ENCODE data around the gene PAM16. TPM values are rescaled to one million over a fixed set of nuclear protein-coding genes. Genes with fewer than 3 reads are reported as not detected.

The PAM16 gene
- total and polyA plus RNA-seq, 2 of the 8 experiments (the other 6 are each of a cell fraction or from before 2014, with no cell fraction given) = 78.3 to 198 TPM

DNA sequence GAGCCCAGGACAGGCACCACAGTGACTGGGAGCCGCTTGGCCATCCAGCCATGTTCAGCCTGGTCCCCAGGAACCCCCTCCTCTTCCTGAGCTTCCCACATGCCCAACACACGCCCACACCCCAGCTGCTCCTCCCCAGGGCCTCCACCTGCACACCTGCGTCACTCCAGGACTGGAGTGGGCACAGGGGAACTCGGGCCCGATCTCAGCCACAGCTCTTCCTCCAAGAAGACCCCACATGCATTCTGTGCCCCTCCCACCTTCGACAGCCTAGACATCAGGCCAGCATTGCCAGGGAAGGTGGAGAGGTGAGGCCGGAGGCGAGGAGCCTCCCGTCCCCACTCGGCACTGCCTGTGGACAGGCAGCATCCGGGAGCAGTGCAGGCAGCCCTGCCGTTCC lies 14.5 kb upstream of the PAM16 start (continued):
- TF ChIP-seq, protein P1, sequence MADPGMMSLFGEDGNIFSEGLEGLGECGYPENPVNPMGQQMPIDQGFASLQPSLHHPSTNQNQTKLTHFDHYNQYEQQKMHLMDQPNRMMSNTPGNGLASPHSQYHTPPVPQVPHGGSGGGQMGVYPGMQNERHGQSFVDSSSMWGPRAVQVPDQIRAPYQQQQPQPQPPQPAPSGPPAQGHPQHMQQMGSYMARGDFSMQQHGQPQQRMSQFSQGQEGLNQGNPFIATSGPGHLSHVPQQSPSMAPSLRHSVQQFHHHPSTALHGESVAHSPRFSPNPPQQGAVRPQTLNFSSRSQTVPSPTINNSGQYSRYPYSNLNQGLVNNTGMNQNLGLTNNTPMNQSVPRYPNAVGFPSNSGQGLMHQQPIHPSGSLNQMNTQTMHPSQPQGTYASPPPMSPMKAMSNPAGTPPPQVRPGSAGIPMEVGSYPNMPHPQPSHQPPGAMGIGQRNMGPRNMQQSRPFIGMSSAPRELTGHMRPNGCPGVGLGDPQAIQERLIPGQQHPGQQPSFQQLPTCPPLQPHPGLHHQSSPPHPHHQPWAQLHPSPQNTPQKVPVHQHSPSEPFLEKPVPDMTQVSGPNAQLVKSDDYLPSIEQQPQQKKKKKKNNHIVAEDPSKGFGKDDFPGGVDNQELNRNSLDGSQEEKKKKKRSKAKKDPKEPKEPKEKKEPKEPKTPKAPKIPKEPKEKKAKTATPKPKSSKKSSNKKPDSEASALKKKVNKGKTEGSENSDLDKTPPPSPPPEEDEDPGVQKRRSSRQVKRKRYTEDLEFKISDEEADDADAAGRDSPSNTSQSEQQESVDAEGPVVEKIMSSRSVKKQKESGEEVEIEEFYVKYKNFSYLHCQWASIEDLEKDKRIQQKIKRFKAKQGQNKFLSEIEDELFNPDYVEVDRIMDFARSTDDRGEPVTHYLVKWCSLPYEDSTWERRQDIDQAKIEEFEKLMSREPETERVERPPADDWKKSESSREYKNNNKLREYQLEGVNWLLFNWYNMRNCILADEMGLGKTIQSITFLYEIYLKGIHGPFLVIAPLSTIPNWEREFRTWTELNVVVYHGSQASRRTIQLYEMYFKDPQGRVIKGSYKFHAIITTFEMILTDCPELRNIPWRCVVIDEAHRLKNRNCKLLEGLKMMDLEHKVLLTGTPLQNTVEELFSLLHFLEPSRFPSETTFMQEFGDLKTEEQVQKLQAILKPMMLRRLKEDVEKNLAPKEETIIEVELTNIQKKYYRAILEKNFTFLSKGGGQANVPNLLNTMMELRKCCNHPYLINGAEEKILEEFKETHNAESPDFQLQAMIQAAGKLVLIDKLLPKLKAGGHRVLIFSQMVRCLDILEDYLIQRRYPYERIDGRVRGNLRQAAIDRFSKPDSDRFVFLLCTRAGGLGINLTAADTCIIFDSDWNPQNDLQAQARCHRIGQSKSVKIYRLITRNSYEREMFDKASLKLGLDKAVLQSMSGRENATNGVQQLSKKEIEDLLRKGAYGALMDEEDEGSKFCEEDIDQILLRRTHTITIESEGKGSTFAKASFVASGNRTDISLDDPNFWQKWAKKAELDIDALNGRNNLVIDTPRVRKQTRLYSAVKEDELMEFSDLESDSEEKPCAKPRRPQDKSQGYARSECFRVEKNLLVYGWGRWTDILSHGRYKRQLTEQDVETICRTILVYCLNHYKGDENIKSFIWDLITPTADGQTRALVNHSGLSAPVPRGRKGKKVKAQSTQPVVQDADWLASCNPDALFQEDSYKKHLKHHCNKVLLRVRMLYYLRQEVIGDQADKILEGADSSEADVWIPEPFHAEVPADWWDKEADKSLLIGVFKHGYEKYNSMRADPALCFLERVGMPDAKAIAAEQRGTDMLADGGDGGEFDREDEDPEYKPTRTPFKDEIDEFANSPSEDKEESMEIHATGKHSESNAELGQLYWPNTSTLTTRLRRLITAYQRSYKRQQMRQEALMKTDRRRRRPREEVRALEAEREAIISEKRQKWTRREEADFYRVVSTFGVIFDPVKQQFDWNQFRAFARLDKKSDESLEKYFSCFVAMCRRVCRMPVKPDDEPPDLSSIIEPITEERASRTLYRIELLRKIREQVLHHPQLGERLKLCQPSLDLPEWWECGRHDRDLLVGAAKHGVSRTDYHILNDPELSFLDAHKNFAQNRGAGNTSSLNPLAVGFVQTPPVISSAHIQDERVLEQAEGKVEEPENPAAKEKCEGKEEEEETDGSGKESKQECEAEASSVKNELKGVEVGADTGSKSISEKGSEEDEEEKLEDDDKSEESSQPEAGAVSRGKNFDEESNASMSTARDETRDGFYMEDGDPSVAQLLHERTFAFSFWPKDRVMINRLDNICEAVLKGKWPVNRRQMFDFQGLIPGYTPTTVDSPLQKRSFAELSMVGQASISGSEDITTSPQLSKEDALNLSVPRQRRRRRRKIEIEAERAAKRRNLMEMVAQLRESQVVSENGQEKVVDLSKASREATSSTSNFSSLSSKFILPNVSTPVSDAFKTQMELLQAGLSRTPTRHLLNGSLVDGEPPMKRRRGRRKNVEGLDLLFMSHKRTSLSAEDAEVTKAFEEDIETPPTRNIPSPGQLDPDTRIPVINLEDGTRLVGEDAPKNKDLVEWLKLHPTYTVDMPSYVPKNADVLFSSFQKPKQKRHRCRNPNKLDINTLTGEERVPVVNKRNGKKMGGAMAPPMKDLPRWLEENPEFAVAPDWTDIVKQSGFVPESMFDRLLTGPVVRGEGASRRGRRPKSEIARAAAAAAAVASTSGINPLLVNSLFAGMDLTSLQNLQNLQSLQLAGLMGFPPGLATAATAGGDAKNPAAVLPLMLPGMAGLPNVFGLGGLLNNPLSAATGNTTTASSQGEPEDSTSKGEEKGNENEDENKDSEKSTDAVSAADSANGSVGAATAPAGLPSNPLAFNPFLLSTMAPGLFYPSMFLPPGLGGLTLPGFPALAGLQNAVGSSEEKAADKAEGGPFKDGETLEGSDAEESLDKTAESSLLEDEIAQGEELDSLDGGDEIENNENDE (IDR thresholded peaks at IDR 0.05; ENCODE audit: insufficient replicate concordance, low read length) = no peak
